OCI-LY3 (cell line): Measurements from ENCODE around the gene TAF1B.

Experiments used
- H2AFZ ChIP-seq: fragments of 200-600, 300-600 bp; shearing (Covaris generic); 2 replicates; pipeline ENCODE4 v1.6.0; 2014; ENCODE audit warnings: antibody characterized with exemption, low read depth, low read length
- H3K27ac ChIP-seq: fragments of 200-600, 300-600 bp; sonication (generic); 2 replicates; pipeline ENCODE4 v1.5.1; 2014; ENCODE audit warnings: mild to moderate bottlenecking, low read length, moderate library complexity, mixed read lengths
- H3K27me3 ChIP-seq: fragments of 200-600, 300-600 bp; sonication (generic); 2 replicates; pipeline ENCODE4 v1.6.1; 2014; ENCODE audit warnings: low read depth, low read length, mixed read lengths
- H3K36me3 ChIP-seq: fragments of 200-600, 300-600 bp; sonication (generic); replicated peaks from 2 replicates; pipeline ENCODE3; 2014; ENCODE audit warnings: low read depth, low read length, mixed read lengths
- H3K4me1 ChIP-seq: fragments of 300-600, 200-600 bp; sonication (generic); 2 replicates; pipeline ENCODE4 v1.6.1; 2014; ENCODE audit warnings: low read length, mixed read lengths
- H3K4me2 ChIP-seq: fragments of 200-600, 300-600 bp; sonication (generic); 2 replicates; pipeline ENCODE4 v1.6.1; 2014; ENCODE audit warnings: low read length, mixed read lengths
- H3K4me3 ChIP-seq: fragments of 300-600, 200-600 bp; sonication (generic); 2 replicates; pipeline ENCODE4 v1.5.1; 2014; ENCODE audit warnings: antibody characterized with exemption, mild to moderate bottlenecking, low read length, moderate library complexity
- H3K79me2 ChIP-seq: fragments of 300-600, 200-600 bp; shearing (Covaris generic); 2 replicates; pipeline ENCODE4 v1.6.1; 2014; ENCODE audit warnings: mild to moderate bottlenecking, low read length, mixed read lengths
- H3K9ac ChIP-seq: fragments of 300-600, 200-600 bp; shearing (Covaris generic); 2 replicates; pipeline ENCODE4 v1.6.0; 2014; ENCODE audit warnings: mild to moderate bottlenecking, low read length, moderate library complexity
- H3K9me3 ChIP-seq: fragments of 200-600, 300-600 bp; shearing (Covaris generic); 2 replicates; pipeline ENCODE4 v1.6.1; 2014; ENCODE audit warnings: low read length, mixed read lengths; ENCODE audit not compliant: insufficient read depth
- H4K20me1 ChIP-seq: fragments of 200-600, 300-600 bp; sonication (generic); 2 replicates; pipeline ENCODE4 v1.6.1; 2016; ENCODE audit warnings: low read length, mixed read lengths; ENCODE audit not compliant: insufficient read depth
- CTCF ChIP-seq: fragments of 200-600, 300-600 bp; sonication (generic); IDR thresholded peaks from 2 replicates; pipeline ENCODE4 v1.5.1; 2014; ENCODE audit warnings: antibody characterized with exemption, low read length, low read depth
- EZH2phosphoT487 ChIP-seq: fragments of 200-600 bp; shearing (Covaris generic); IDR thresholded peaks from 2 replicates; pipeline ENCODE4 v1.6.1; 2018; ENCODE audit warnings: antibody characterized with exemption, mixed run types, low read depth

Gene TAF1B

GRCh38 chr2:9811216-9811615, 32.1 kb upstream of the TAF1B start:
- H3K9ac ChIP-seq: no peak overlapping the region
- H4K20me1 ChIP-seq: no peaks in the 10 kb centered on the region
- H3K4me3 ChIP-seq: no peak overlapping the region
- H3K9me3 ChIP-seq: no peaks in the 10 kb centered on the region
- no peaks in the 10 kb centered on the region for H3K79me2 ChIP-seq
- peaks cover 10% of the 10 kb centered on the region for H3K4me1 ChIP-seq
- no peaks in the 10 kb centered on the region for H3K36me3 ChIP-seq
- no peak for TF ChIP-seq EZH2phosphoT487
- TF ChIP-seq CTCF: no peak
- no peak overlapping the region for H3K4me2 ChIP-seq
- H2AFZ ChIP-seq: no peak overlapping the region
- no peak overlapping the region for H3K27ac ChIP-seq
- peaks cover 22% of the 10 kb centered on the region; the same call in 1 of the 2 replicates for H3K27me3 ChIP-seq

GRCh38 chr2:9811679-9812511, 31.4 kb upstream of the TAF1B start:
- Histone ChIP-seq H2AFZ (no peak overlapping the region), H3K9me3 (no peaks in the 10 kb centered on the region), H3K4me1 (peaks cover 10% of the 10 kb centered on the region), H4K20me1 (no peaks in the 10 kb centered on the region), H3K4me2 (no peak overlapping the region), H3K9ac (no peak overlapping the region), H3K27ac (no peak overlapping the region), H3K27me3 (peaks cover 22% of the 10 kb centered on the region; the same call in 1 of the 2 replicates), H3K36me3 (no peaks in the 10 kb centered on the region), H3K79me2 (no peaks in the 10 kb centered on the region), H3K4me3 (no peak overlapping the region)
- no peak for TF ChIP-seq CTCF
- TF ChIP-seq EZH2phosphoT487: no peak

GRCh38 chr2:9812945-9813311, 30.3 kb upstream of the TAF1B start:
- peaks cover 10% of the 10 kb centered on the region for H3K4me1 ChIP-seq
- no peak overlapping the region for H3K27ac ChIP-seq
- TF ChIP-seq CTCF (no peak), EZH2phosphoT487 (no peak)
- H2AFZ ChIP-seq: no peak overlapping the region
- no peak overlapping the region for H3K9ac ChIP-seq
- H3K4me3 ChIP-seq: no peak overlapping the region
- no peaks in the 10 kb centered on the region for H4K20me1 ChIP-seq
- peaks cover 22% of the 10 kb centered on the region; the same call in 1 of the 2 replicates for H3K27me3 ChIP-seq
- H3K36me3 ChIP-seq: no peaks in the 10 kb centered on the region
- H3K9me3 ChIP-seq: no peaks in the 10 kb centered on the region
- no peak overlapping the region for H3K4me2 ChIP-seq
- no peaks in the 10 kb centered on the region for H3K79me2 ChIP-seq

- H3K36me3 ChIP-seq: no peaks in the 10 kb centered on the region
- H2AFZ ChIP-seq: peak overlapping the region; percentile 87
- no peaks in the 10 kb centered on the region for H4K20me1 ChIP-seq
- TF ChIP-seq EZH2phosphoT487: no peak
- TF ChIP-seq CTCF: peak; percentile 95
- H3K4me1 ChIP-seq: peaks cover 10% of the 10 kb centered on the region
- no peaks in the 10 kb centered on the region for H3K9me3 ChIP-seq
- no peak overlapping the region for H3K27ac ChIP-seq
- H3K4me2 ChIP-seq: peak overlapping the region; percentile 79
- H3K9ac ChIP-seq: peak overlapping the region; percentile 18; the same call in 1 of the 2 replicates
- H3K27me3 ChIP-seq: peaks cover 22% of the 10 kb centered on the region; the same call in 1 of the 2 replicates
- peak overlapping the region; percentile 68 for H3K4me3 ChIP-seq
- no peaks in the 10 kb centered on the region for H3K79me2 ChIP-seq
Observed at GRCh38 chr2:9813312-9814128, 29.8 kb upstream of the TAF1B start.
